Peyer's patch (tissue), 4 donors: ENCODE data around the gene FAT1.

Source experiments
- POLR2A ChIP-seq, 2 donors: fragments of 450-650 bp; IDR thresholded peaks; one replicate each; pipeline ENCODE4 v1.5.1; 2017; ENCODE audit warnings: antibody characterized with exemption in 2 of 2, mild to moderate bottlenecking in 2 of 2, moderate library complexity in 2 of 2
- TF ChIP-seq, protein P1 (sequence below), 6 experiments: fragments of 450-650 bp in 4 of 6; fragments of 200-600 bp in 2 of 6; sonication (generic) in 1 of 6; IDR thresholded peaks; one replicate each; pipeline ENCODE4 v1.5.1; 2017 to 2019; ENCODE audit warnings: antibody characterized with exemption in 6 of 6, mild to moderate bottlenecking in 3 of 6, moderate library complexity in 1 of 6

DNA sequence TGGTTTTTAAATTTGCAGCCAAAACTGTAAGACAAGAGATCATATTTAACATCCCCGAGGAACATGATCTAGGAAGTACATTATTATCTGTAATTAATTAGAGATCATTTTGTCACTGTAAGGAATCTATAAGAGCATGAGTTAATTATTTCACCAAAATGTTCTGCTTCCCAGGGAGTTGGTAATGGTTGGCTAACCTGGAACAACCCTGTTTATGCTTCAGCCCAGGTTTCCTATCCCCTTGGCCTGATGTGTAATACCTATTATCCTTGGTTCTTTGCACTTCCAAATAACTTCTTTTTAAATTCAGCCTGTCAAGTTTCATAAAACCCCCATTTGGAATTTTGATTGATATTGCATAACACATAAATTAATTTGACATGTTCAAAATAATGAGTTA, 161.9 kb downstream of the FAT1 start:
- no peak for TF ChIP-seq POLR2A (IDR thresholded peaks at IDR 0.05)
- TF ChIP-seq, protein P1, sequence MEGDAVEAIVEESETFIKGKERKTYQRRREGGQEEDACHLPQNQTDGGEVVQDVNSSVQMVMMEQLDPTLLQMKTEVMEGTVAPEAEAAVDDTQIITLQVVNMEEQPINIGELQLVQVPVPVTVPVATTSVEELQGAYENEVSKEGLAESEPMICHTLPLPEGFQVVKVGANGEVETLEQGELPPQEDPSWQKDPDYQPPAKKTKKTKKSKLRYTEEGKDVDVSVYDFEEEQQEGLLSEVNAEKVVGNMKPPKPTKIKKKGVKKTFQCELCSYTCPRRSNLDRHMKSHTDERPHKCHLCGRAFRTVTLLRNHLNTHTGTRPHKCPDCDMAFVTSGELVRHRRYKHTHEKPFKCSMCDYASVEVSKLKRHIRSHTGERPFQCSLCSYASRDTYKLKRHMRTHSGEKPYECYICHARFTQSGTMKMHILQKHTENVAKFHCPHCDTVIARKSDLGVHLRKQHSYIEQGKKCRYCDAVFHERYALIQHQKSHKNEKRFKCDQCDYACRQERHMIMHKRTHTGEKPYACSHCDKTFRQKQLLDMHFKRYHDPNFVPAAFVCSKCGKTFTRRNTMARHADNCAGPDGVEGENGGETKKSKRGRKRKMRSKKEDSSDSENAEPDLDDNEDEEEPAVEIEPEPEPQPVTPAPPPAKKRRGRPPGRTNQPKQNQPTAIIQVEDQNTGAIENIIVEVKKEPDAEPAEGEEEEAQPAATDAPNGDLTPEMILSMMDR (IDR thresholded peaks at IDR 0.05): no peak
